SHP77 (cell line): ENCODE results near the gene RPTOR.
"Not testable (repeated sequence)": the region's sequence is repeated elsewhere in the genome, so short reads cannot be mapped to it uniquely, and the experiment has no call there.

Source experiments
- DNase-seq, 2 experiments: peaks; one replicate each; lab custom pipeline; 2025; lab: John Stamatoyannopoulos, UW

RPTOR gene

DNA sequence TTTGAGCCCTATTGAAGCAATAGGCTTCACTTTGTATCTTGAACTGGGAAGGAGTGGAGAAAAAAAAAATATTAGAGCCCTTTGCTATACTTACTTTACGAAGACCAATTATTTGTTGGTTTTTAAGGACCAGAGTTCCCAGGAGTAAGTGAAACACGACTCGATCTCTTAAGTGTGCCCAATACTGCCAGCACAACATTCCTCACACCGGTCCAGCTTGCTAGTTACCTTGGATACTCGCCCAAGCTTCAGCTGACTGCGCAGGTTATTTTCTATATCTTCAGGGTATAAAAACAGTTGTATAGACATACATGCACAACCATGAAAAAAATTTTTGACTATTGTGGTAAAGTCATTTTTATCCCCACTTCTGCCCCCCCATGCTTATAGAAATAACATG is 72.1 kb downstream of the RPTOR start:
- DNase-seq, result no peak

DNA sequence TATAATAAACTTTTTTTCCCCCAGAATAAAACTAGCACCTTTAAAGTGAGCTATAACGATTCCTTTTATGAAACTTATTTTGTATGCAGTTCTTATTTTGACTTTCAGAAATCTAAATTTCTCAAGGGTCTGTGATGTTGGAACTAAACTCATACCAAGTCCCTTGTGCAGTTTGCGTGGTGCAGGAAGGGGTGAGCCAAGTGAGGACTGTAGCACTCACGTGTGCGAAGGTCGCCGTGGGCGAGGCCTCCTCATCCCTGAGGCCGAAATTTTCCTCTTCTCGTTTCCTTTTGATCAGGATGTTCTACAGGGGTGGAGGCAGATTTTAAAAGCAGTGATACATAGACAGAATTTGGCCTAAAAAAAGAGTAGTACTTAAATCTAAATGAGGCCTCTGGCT is 73.7 kb downstream of the RPTOR start:
- DNase-seq, result no peak

GRCh38 chr17:80619535-80620235 is 75.0 kb downstream of the RPTOR start:
- DNase-seq, result no peak

- DNase-seq, result no peak
These were observed 76.8 kb downstream of the RPTOR start for GRCh38 chr17:80621335-80621996.

DNA sequence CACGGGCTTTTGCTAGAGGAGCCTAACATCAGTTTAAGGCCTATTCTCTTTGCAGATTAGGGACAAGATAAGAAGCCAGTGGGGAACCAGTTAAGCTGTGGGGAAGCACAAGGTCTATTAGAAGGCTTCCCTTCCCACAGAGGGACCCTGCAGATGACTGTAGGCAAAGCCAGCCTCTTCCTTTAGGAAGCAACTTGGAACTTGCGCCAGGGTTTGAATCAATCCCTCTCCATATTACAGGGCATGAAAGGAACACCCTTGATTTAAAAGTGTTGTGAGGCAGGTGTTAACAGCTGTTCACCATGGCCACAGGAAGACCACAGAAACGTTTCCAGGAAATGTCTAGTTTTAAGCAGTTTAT is 77.3 kb downstream of the RPTOR start:
- no peak for DNase-seq

GRCh38 chr17:80624864-80625263 is 80.2 kb downstream of the RPTOR start:
- DNase-seq, result no peak

DNA sequence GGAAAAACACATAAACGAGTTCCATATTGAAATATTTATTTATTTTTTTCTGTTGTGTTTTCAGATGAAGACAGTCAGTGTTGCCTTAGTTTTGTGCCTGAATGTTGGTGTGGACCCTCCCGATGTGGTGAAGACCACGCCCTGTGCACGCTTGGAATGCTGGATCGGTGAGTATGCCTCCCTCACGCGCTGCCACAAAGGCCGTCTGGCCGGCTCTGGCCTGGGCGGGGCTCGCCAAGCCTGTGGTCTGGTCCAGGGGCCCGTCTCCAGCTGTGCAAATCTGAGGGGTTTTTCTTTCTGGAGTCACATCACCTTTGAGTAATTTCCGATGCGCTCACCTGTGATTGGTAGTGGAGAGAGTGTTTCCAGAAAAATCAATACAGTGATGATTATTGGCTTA is 81.0 kb downstream of the RPTOR start:
- no peak for DNase-seq

GRCh38 chr17:80628881-80629280 is 84.2 kb downstream of the RPTOR start:
- DNase-seq, result not testable (repeated sequence)

DNA sequence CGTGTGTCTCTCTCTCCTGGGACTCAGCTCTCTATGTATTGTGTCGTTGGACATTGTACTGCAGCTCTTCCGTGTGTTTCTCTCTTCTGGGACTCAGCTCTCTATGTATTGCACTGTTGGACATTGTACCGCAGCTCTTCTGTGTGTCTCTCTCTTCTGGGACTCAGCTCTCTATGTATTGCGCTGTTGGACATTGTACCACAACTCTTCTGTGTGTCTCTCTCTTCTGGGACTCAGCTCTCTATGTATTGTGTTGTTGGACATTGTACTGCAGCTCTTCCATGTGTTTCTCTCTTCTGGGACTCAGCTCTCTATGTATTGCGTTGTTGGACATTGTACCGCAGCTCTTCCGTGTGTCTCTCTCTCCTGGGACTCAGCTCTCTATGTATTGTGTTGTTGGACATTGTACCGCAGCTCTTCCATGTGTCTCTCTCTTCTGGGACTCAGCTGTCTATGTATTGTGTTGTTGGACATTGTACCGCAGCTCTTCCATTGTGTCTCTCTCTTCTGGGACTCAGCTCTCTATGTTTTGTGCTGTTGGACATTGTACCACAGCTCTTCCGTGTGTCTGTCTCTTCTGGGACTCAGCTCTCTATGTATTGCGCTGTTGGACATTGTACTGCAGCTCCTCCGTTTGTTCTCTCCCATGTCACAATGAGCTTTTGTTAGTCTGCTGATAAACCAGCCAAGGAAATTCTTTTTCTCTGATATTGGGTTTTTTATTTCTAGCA is 84.8 kb downstream of the RPTOR start:
- DNase-seq, result no peak

GRCh38 chr17:80630560-80631120 is 86.0 kb downstream of the RPTOR start:
- DNase-seq, result no peak

DNA sequence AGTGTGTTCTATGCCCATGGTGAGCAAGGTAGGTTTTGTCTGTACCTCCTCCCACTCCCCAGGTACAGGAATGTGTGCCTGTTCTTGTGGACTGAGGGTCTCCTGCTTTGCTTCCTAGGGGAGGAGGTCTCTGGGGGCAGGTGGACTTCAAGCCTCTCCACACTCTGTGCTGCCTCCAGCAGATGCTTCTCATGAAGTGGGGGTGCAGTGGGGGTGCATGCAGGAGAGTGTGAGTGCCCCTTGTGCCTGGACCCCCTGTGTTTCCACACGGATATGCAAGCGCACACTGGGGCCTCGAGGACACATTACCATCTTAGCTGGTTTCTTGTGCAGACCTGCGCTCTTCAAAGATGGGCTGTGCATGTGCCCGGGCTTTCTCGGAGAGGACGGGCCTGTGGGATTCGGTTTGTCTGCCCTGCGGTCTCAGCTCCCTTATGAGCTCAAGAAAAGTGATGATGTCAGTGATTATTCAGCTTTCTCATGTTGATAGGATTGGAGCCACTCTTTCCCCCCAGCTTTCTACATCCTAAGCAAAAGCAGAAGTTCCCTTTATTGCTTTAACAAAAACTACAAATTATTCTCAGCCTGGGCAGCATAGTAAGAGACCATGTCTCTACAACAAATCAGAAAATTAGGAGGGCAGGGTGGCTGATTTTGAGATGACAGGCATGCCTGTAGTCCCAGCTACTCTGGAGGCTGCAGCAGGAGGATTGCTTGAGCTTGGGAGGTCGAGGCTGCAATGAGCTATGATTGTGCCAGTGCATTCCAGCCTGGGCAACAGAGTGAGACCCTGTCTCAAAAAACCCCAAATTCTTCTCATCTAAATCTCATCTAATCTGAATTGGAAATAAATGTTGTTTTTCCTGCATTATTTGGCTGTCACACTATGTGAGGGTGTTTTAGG is 86.8 kb downstream of the RPTOR start:
- DNase-seq, result no peak

- DNase-seq, result no peak
These were observed 87.5 kb downstream of the RPTOR start for GRCh38 chr17:80632046-80632581.

GRCh38 chr17:80633207-80633606 is 88.6 kb downstream of the RPTOR start:
- no peak for DNase-seq

GRCh38 chr17:80633994-80634566 is 89.4 kb downstream of the RPTOR start:
- DNase-seq, result no peak

DNA sequence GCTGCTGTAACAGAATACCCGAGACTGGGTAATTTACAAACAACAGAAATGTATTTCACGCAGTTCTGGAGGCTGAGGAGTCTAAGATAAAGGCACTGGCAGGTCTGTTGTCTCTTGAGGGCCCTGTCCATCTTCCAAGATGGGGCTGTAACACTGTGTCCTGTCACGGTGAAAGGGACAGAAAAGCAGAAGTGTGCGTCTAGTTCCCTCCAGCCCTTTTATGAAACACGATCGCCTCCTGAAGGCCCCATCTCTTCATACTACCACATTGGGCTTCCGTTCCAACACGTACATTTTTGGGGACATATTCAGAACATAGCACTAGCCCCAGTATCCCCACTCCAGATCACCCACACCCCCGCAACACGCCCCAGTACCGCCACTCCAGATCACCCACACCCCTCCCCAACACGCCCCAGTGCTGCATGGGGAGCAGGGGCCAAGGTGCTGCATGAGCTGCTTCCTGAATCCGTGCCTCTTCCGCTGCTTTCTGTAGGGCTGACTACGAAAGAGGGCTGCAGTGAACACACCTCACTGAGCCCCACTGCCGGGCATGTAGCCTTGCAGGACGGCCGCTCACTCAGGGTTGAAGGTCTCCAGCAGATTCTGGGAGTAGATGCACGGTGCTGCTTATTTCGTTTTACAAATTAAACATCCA is 91.9 kb downstream of the RPTOR start:
- no peak for DNase-seq

- no peak for DNase-seq
These were observed 92.6 kb downstream of the RPTOR start for GRCh38 chr17:80637048-80637781.

DNA sequence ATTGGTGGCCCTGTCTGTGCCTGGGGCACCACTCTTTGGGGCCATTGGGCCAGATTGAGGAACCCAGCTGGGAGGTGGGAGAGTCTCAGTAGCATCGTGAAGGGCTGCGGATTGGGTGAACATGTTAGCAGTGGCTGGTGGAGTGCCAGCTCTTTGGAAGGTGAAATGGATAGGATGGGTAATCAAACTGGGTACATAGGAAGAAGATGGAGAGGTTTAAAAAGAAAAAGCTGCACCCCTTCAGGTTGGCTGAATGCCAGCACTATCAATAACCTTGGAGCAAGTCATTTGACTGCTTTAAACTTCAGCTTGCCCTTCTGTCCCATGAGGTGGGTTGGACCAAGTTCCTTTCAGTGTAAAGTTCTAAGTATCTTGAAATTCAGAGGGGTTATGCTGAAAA is 95.0 kb downstream of the RPTOR start:
- DNase-seq, result no peak

DNA sequence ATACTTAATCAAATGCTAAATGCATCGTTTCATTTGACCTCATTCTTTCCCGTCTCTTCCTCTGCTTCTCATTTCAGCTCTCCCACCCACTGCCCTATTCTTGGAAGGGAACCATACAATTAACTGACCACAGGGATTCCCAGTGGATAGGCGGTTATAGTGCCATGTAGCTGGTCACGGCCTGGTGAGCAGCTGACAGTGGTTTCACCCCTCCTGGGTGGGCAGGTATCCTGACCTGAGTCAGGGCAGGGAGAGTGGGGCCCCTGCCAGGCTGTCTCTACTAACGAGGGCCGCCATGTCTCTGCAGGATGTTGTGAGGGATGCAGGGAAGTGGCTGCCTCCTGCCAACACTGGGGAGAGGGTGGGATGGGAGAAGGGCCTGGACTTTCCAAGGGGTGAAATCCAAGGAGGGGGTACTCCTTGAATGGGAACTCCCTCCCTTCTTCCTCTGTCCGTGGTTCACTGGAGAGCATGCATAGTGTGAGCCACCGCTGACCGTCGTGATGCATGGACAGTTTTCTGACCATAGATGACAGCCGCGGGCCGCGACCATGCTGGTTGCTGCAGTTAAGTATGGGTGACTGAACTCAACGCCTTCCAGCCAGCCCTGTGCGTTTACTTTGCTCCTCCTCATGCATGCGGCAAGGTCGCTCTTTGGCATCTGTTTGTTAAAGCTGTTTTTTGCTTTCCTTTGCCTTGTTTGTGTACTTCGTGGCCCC is 95.9 kb downstream of the RPTOR start:
- DNase-seq, result no peak
